Osteoblast (primary cell): Measurements from ENCODE around the gene RNF167. TPM values are rescaled to one million over a fixed set of nuclear protein-coding genes. Genes with fewer than 3 reads are reported as not detected.

Source experiments
- DNase-seq: peaks from one replicate; pipeline ENCODE4 v3.0.0; 2011; ENCODE audit warnings: low spot score, mixed read lengths; ENCODE audit not compliant: insufficient read length; ENCODE audit errors: missing footprints
- H2AFZ ChIP-seq: 2 replicates; pipeline ENCODE4 v1.6.0; 2011; ENCODE audit warnings: mild to moderate bottlenecking, low read length
- H3K27ac ChIP-seq: 2 replicates; pipeline ENCODE4 v1.5.1; 2011; ENCODE audit warnings: mild to moderate bottlenecking, low read depth, low read length, moderate library complexity
- H3K27me3 ChIP-seq: 2 replicates; pipeline ENCODE4 v1.6.0; 2012; ENCODE audit warnings: mild to moderate bottlenecking, control low read depth, inconsistent platforms, low read length, moderate library complexity; ENCODE audit not compliant: insufficient read depth
- H3K36me3 ChIP-seq: 2 replicates; pipeline ENCODE4 v1.5.1; 2011; ENCODE audit warnings: mild to moderate bottlenecking, low read length, control low read depth, moderate library complexity; ENCODE audit not compliant: insufficient read depth
- H3K4me1 ChIP-seq: 2 replicates; pipeline ENCODE4 v1.5.1; 2011; ENCODE audit warnings: mild to moderate bottlenecking, low read length, control low read depth, moderate library complexity; ENCODE audit not compliant: insufficient read depth
- H3K4me2 ChIP-seq: 2 replicates; pipeline ENCODE4 v1.6.0; 2011; ENCODE audit warnings: mild to moderate bottlenecking, low read length; ENCODE audit not compliant: insufficient read depth
- H3K4me3 ChIP-seq: fragments of 200-600 bp; sonication (generic); 3 replicates; pipeline ENCODE4 v1.5.1; 2012; ENCODE audit warnings: mild to moderate bottlenecking, low read length, inconsistent platforms; ENCODE audit not compliant: insufficient read depth
- H3K79me2 ChIP-seq: 2 replicates; pipeline ENCODE4 v1.6.0; 2012; ENCODE audit warnings: mild to moderate bottlenecking, low read length, control low read depth, inconsistent platforms; ENCODE audit not compliant: insufficient read depth
- H3K9me3 ChIP-seq: 2 replicates; pipeline ENCODE4 v1.5.1; 2011; ENCODE audit warnings: low read depth, low read length, control low read depth
- H4K20me1 ChIP-seq: 2 replicates; pipeline ENCODE4 v1.6.0; 2012; ENCODE audit warnings: mild to moderate bottlenecking, low read length, control low read depth; ENCODE audit not compliant: insufficient read depth
- CTCF ChIP-seq: IDR thresholded peaks from 2 replicates; pipeline ENCODE4 v1.5.1; 2011; ENCODE audit warnings: mild to moderate bottlenecking, low read depth, low read length, moderate library complexity; ENCODE audit errors: extremely low read depth
- total RNA-seq: library from RNA; depleted of rRNA; stranded (reverse); fragments of >200 nt; gene quantifications from 2 replicates; pipeline ENCODE4 v1.2.3, GENCODE V29; 2012

Gene RNF167
- total RNA-seq, 1 donor, result 25.3 TPM

DNA sequence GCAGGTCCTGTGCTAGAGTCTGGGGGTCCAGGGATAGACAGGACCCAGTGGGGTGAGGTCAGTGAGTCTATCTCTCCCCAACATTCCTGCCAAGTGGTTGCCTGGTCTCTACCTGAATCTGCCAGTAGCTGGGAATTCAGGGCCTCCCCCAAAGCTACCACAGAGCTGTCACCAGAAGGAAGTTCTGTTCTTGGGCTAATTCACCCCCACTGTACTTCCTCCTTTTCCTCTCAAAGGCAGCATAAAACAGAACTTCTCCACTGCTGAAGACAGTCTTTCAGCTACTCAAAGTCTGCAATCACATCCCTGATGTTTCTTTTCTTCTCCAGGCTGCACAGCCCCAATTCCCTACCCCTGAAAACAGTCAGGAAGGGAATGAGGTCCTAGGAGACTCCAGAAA lies 38.7 kb downstream of the RNF167 start:
- Histone ChIP-seq H2AFZ (no peak overlapping the region), H3K9me3 (no peaks in the 10 kb centered on the region)
- TF ChIP-seq CTCF, result no peak

DNA sequence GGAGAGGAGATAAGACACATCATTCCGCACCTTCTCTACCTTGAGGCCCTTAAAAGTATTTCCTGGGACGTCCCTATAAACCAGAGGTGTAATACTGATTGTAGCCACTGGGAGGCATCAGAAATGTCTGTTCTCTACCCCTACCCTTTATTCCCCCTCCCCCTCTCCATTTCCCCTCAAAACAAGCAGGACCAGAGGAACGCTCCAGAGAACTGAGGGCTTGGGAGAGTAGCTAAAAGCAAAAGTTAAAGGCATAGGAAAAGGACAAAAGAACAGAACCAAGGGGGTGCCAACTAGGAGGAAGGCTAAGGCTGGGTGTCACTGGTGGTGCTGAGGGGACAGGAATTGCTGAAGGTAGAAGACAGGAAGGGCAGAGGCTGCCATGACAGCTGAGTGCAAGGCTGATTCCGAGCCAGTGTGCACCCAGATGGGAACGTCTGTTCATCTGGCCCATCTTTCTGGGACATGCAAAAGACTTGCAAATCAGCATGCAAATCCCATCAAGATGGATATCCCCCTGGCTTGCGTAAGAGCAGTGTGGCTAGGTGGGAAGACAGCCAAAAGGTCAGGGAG lies 40.7 kb downstream of the RNF167 start:
- DNase-seq, result peak; percentile 86

More for the DNA sequence above, 38.7 kb downstream of the RNF167 start:
- Histone ChIP-seq H3K27me3 (no peaks in the 10 kb centered on the region), H3K36me3 (peaks cover 65% of the 10 kb centered on the region), H4K20me1 (peaks cover 5% of the 10 kb centered on the region), H3K79me2 (no peaks in the 10 kb centered on the region), H3K4me1 (no peaks in the 10 kb centered on the region), H3K4me2 (no peak overlapping the region), H3K4me3 (no peak overlapping the region), H3K27ac (no peak overlapping the region)
- DNase-seq, result no peak

GRCh38 chr17:4982305-4982704 lies 42.2 kb downstream of the RNF167 start:
- Histone ChIP-seq H3K27me3 (no peaks in the 10 kb centered on the region), H3K4me2 (no peak overlapping the region), H2AFZ (no peak overlapping the region), H3K4me3 (no peak overlapping the region), H3K79me2 (peaks cover 10% of the 10 kb centered on the region), H4K20me1 (peaks cover 5% of the 10 kb centered on the region), H3K36me3 (peaks cover 44% of the 10 kb centered on the region), H3K4me1 (peaks cover 5% of the 10 kb centered on the region), H3K27ac (no peak overlapping the region), H3K9me3 (no peaks in the 10 kb centered on the region)
- no peak for TF ChIP-seq CTCF
- no peak for DNase-seq

More for the DNA sequence above, 40.7 kb downstream of the RNF167 start:
- no peak overlapping the region for H3K27ac ChIP-seq
- H3K79me2 ChIP-seq, result no peaks in the 10 kb centered on the region
- peaks cover 57% of the 10 kb centered on the region for H3K36me3 ChIP-seq
- no peak overlapping the region for H2AFZ ChIP-seq
- no peaks in the 10 kb centered on the region for H3K9me3 ChIP-seq
- peaks cover 5% of the 10 kb centered on the region for H4K20me1 ChIP-seq
- no peak overlapping the region for H3K4me3 ChIP-seq
- H3K4me1 ChIP-seq, result no peaks in the 10 kb centered on the region
- H3K27me3 ChIP-seq, result no peaks in the 10 kb centered on the region
- peak; percentile 71 for TF ChIP-seq CTCF
- no peak overlapping the region for H3K4me2 ChIP-seq

DNA sequence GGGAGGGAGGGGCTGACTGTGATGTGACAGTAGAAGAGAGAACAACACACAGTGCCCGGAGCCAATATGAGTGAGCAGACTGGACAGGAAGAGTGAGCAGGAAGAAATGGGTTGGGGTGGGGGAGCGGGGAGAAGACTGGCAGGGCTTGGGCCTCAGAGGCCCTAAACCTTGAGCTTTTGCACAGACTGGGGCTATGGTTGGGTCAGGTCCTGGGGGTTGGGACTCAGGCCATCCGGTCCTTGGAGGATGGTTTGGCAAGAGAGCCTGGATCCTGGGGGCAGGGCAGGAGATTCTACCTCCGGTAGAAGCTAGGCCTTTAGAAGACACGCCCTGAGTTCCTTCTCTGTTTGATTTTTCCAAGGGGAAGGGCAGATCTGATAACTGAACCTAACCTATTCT lies 46.3 kb downstream of the RNF167 start:
- Histone ChIP-seq H3K4me3 (peak overlapping the region; percentile 93), H3K9me3 (no peaks in the 10 kb centered on the region), H3K4me1 (peaks cover 17% of the 10 kb centered on the region), H3K79me2 (peaks cover 16% of the 10 kb centered on the region), H4K20me1 (no peaks in the 10 kb centered on the region), H2AFZ (peak overlapping the region; percentile 92), H3K4me2 (peak overlapping the region; percentile 98), H3K27ac (peak overlapping the region; percentile 84), H3K27me3 (no peaks in the 10 kb centered on the region), H3K36me3 (peaks cover 16% of the 10 kb centered on the region)
- peak; percentile 84 for DNase-seq
- no peak for TF ChIP-seq CTCF
